GM12864 (cell line): ENCODE results near the gene NCMAP.
"Not testable (repeated sequence)": the region's sequence is repeated elsewhere in the genome, so short reads cannot be mapped to it uniquely, and the experiment has no call there.

Experiments
- DNase-seq: peaks from one replicate; pipeline ENCODE4 v3.0.0-alpha.2; 2011; ENCODE audit warnings: low read depth
- H3K4me3 ChIP-seq: 2 replicates; pipeline ENCODE4 v1.5.1; 2011; ENCODE audit warnings: mild to moderate bottlenecking, low read depth, low read length, control low read depth
- CTCF ChIP-seq: IDR thresholded peaks from 2 replicates; pipeline ENCODE4 v1.5.1; 2011; ENCODE audit warnings: low read depth, mild to moderate bottlenecking, moderate library complexity, low read length, control low read depth, inconsistent platforms; ENCODE audit errors: missing control alignments

Gene NCMAP

GRCh38 chr1:24544239-24544638 is 11.6 kb upstream of the NCMAP start:
- DNase-seq = no peak
- TF ChIP-seq CTCF = no peak
- H3K4me3 ChIP-seq = no peak overlapping the region

- no peak overlapping the region for H3K4me3 ChIP-seq
- DNase-seq = no peak
- TF ChIP-seq CTCF = no peak
Measured at GRCh38 chr1:24545662-24546061, 10.2 kb upstream of the NCMAP start.

GRCh38 chr1:24547195-24547594 is 8.7 kb upstream of the NCMAP start:
- DNase-seq = no peak
- no peak for TF ChIP-seq CTCF
- H3K4me3 ChIP-seq = no peak overlapping the region

GRCh38 chr1:24548070-24548469 is 7.8 kb upstream of the NCMAP start:
- DNase-seq = no peak
- no peak overlapping the region for H3K4me3 ChIP-seq
- no peak for TF ChIP-seq CTCF

- H3K4me3 ChIP-seq, DNase-seq: not testable (repeated sequence)
Measured at GRCh38 chr1:24549210-24549609, 6.7 kb upstream of the NCMAP start.

GRCh38 chr1:24551290-24551959 is 4.5 kb upstream of the NCMAP start:
- no peak for DNase-seq
- TF ChIP-seq CTCF = no peak
- no peak overlapping the region for H3K4me3 ChIP-seq

GRCh38 chr1:24551960-24552571 is 3.8 kb upstream of the NCMAP start:
- DNase-seq = no peak
- no peak overlapping the region for H3K4me3 ChIP-seq

More at GRCh38 chr1:24551960-24552571, 3.8 kb upstream of the NCMAP start:
- TF ChIP-seq CTCF = no peak
